ENCODE results near the gene LRRC55.

LRRC55 gene

GRCh38 chr11:57172031-57172430 is 9.7 kb upstream of the LRRC55 start:
- Histone ChIP-seq H3K4me1 (ENCODE audit: low read length) (no peaks in the 10 kb centered on the region), H3K27ac (ENCODE audit: low read length) (no peak overlapping the region), H3K4me2 (ENCODE audit: low read depth, low read length) (no peak overlapping the region), H3K79me2 (ENCODE audit: low read length) (no peaks in the 10 kb centered on the region), H4K20me1 (ENCODE audit: insufficient read depth, low read length) (no peaks in the 10 kb centered on the region), H3F3A (ENCODE audit: insufficient read depth, low read length) (no peaks in the 10 kb centered on the region), H3K27me3 (replicated peaks; ENCODE audit: insufficient read depth, low read length) (no peaks in the 10 kb centered on the region), H3K9me2 (replicated peaks; ENCODE audit: insufficient read depth, low read length) (no peaks in the 10 kb centered on the region), H3K9me3 (replicated peaks; ENCODE audit: insufficient read depth, low read length) (no peaks in the 10 kb centered on the region), H2AFZ (ENCODE audit: low read length) (no peak overlapping the region), H3K9ac (ENCODE audit: low read length) (no peak overlapping the region), H3K4me3 (ENCODE audit: low read length) (no peak overlapping the region), H3K36me3 (replicated peaks; ENCODE audit: insufficient read depth, low read length) (no peaks in the 10 kb centered on the region)
- TF ChIP-seq, protein P1, sequence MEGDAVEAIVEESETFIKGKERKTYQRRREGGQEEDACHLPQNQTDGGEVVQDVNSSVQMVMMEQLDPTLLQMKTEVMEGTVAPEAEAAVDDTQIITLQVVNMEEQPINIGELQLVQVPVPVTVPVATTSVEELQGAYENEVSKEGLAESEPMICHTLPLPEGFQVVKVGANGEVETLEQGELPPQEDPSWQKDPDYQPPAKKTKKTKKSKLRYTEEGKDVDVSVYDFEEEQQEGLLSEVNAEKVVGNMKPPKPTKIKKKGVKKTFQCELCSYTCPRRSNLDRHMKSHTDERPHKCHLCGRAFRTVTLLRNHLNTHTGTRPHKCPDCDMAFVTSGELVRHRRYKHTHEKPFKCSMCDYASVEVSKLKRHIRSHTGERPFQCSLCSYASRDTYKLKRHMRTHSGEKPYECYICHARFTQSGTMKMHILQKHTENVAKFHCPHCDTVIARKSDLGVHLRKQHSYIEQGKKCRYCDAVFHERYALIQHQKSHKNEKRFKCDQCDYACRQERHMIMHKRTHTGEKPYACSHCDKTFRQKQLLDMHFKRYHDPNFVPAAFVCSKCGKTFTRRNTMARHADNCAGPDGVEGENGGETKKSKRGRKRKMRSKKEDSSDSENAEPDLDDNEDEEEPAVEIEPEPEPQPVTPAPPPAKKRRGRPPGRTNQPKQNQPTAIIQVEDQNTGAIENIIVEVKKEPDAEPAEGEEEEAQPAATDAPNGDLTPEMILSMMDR (IDR thresholded peaks at IDR 0.05; ENCODE audit: low read length) = no peak
- TF ChIP-seq EZH2phosphoT487 (IDR thresholded peaks at IDR 0.05; ENCODE audit: low read length) (no peak), EZH2 (optimal IDR thresholded peaks at IDR 0.05; ENCODE audit: low read depth, low read length) (no peak)
- no peak for DNase-seq

DNA sequence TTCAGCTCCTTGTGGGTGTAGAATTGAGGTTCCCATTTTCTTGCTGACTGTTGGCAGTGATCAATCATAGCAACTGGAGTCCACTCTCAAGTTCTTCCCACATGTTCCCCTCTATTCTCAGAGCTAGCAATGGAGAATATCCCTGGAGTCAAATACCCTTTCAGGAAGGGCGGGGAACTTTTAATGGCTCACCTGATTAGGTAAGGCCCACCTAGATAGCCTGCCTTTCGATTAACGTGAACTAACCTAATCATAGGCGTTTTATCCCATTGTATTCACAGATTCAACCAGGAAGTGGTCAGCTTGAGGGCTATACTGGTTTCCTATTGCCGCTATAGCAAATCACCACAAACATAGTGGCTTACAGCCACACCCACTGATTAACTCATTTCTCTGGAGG is 7.1 kb upstream of the LRRC55 start:
- Histone ChIP-seq H3K4me1 (ENCODE audit: low read length) (no peaks in the 10 kb centered on the region), H4K20me1 (ENCODE audit: insufficient read depth, low read length) (no peaks in the 10 kb centered on the region), H3F3A (ENCODE audit: insufficient read depth, low read length) (no peaks in the 10 kb centered on the region), H3K9ac (ENCODE audit: low read length) (no peak overlapping the region), H3K9me2 (replicated peaks; ENCODE audit: insufficient read depth, low read length) (no peaks in the 10 kb centered on the region), H2AFZ (ENCODE audit: low read length) (no peak overlapping the region), H3K36me3 (replicated peaks; ENCODE audit: insufficient read depth, low read length) (no peaks in the 10 kb centered on the region), H3K27me3 (replicated peaks; ENCODE audit: insufficient read depth, low read length) (no peaks in the 10 kb centered on the region), H3K4me3 (ENCODE audit: low read length) (no peak overlapping the region), H3K27ac (ENCODE audit: low read length) (no peak overlapping the region), H3K79me2 (ENCODE audit: low read length) (no peaks in the 10 kb centered on the region), H3K4me2 (ENCODE audit: low read depth, low read length) (no peak overlapping the region), H3K9me3 (replicated peaks; ENCODE audit: insufficient read depth, low read length) (no peaks in the 10 kb centered on the region)
- DNase-seq = no peak
- TF ChIP-seq, protein P1 (IDR thresholded peaks at IDR 0.05; ENCODE audit: low read length) = no peak
- TF ChIP-seq EZH2 (optimal IDR thresholded peaks at IDR 0.05; ENCODE audit: low read depth, low read length) (no peak), EZH2phosphoT487 (IDR thresholded peaks at IDR 0.05; ENCODE audit: low read length) (no peak)

DNA sequence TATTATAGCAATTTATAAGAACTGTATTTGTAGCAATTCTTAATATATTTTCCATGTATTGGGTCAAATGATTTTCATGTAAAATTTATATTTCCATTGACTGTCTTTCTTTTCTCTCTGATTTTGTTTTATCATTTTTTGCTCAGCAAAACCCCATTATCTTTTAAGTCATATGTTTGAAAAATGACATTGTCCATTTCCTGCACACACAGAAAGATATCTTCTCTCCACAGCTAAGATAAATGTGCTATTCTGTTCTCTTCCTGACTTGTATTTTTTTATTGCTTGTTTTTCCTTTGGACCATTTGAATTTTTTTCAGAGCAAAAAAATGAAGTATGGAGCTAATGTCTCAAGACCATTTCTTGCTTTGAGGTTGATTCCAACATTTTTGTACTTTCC is 6.3 kb upstream of the LRRC55 start:
- no peak overlapping the region for H3K27ac ChIP-seq (ENCODE audit: low read length)
- H3K4me1 ChIP-seq (ENCODE audit: low read length) = no peaks in the 10 kb centered on the region
- no peak overlapping the region for H3K4me2 ChIP-seq (ENCODE audit: low read depth, low read length)
- H3K9ac ChIP-seq (ENCODE audit: low read length) = no peak overlapping the region
- H3K9me2 ChIP-seq (replicated peaks; ENCODE audit: insufficient read depth, low read length) = no peaks in the 10 kb centered on the region
- no peak overlapping the region for H2AFZ ChIP-seq (ENCODE audit: low read length)
- H4K20me1 ChIP-seq (ENCODE audit: insufficient read depth, low read length) = no peaks in the 10 kb centered on the region
- no peak overlapping the region for H3K4me3 ChIP-seq (ENCODE audit: low read length)
- no peaks in the 10 kb centered on the region for H3K9me3 ChIP-seq (replicated peaks; ENCODE audit: insufficient read depth, low read length)
- DNase-seq = no peak
- H3K36me3 ChIP-seq (replicated peaks; ENCODE audit: insufficient read depth, low read length) = no peaks in the 10 kb centered on the region
- no peaks in the 10 kb centered on the region for H3K79me2 ChIP-seq (ENCODE audit: low read length)
- TF ChIP-seq EZH2phosphoT487 (IDR thresholded peaks at IDR 0.05; ENCODE audit: low read length) = no peak
- TF ChIP-seq EZH2 (optimal IDR thresholded peaks at IDR 0.05; ENCODE audit: low read depth, low read length) = no peak
- TF ChIP-seq, protein P1 (IDR thresholded peaks at IDR 0.05; ENCODE audit: low read length) = no peak
- no peaks in the 10 kb centered on the region for H3K27me3 ChIP-seq (replicated peaks; ENCODE audit: insufficient read depth, low read length)
- H3F3A ChIP-seq (ENCODE audit: insufficient read depth, low read length) = no peaks in the 10 kb centered on the region

All from MM.1S (cell line).